SW 1271 (cell line): ENCODE data around the gene RFTN1.
"Not testable (repeated sequence)": the region's sequence is repeated elsewhere in the genome, so short reads cannot be mapped to it uniquely, and the experiment has no call there.

Experiments used
- DNase-seq, 2 experiments: peaks; one replicate each; lab custom pipeline; 2025; lab: John Stamatoyannopoulos, UW

RFTN1 gene

GRCh38 chr3:16506884-16507577, 6.5 kb downstream of the RFTN1 start:
- no peak for DNase-seq

- no peak for DNase-seq
Observed at GRCh38 chr3:16506451-16506850, 7.0 kb downstream of the RFTN1 start.

- no peak for DNase-seq
Observed at GRCh38 chr3:16504692-16505091, 8.8 kb downstream of the RFTN1 start.

GRCh38 chr3:16504242-16504641, 9.3 kb downstream of the RFTN1 start:
- no peak for DNase-seq

GRCh38 chr3:16503191-16503776, 10.2 kb downstream of the RFTN1 start:
- DNase-seq = no peak

- no peak for DNase-seq
Observed at GRCh38 chr3:16502347-16502908, 11.1 kb downstream of the RFTN1 start.

- no peak for DNase-seq
Observed at GRCh38 chr3:16501376-16501775, 12.1 kb downstream of the RFTN1 start.

GRCh38 chr3:16500911-16501310, 12.6 kb downstream of the RFTN1 start:
- no peak for DNase-seq

- DNase-seq = no peak
Observed at GRCh38 chr3:16500093-16500492, 13.4 kb downstream of the RFTN1 start.

GRCh38 chr3:16499351-16499750, 14.1 kb downstream of the RFTN1 start:
- no peak for DNase-seq

- no peak for DNase-seq
Observed at GRCh38 chr3:16498130-16498890, 15.2 kb downstream of the RFTN1 start.

GRCh38 chr3:16496408-16497222, 16.9 kb downstream of the RFTN1 start:
- DNase-seq = no peak

- DNase-seq = no peak
Observed at GRCh38 chr3:16496008-16496407, 17.5 kb downstream of the RFTN1 start.

GRCh38 chr3:16494814-16495431, 18.6 kb downstream of the RFTN1 start:
- DNase-seq = no peak

GRCh38 chr3:16494094-16494493, 19.4 kb downstream of the RFTN1 start:
- DNase-seq = no peak

- no peak for DNase-seq
Observed at GRCh38 chr3:16490062-16490619, 23.4 kb downstream of the RFTN1 start.

GRCh38 chr3:16489326-16490061, 24.0 kb downstream of the RFTN1 start:
- DNase-seq = not testable (repeated sequence)

- no peak for DNase-seq
Observed at GRCh38 chr3:16488637-16489036, 24.9 kb downstream of the RFTN1 start.

GRCh38 chr3:16487511-16488175, 25.9 kb downstream of the RFTN1 start:
- DNase-seq = no peak

GRCh38 chr3:16486951-16487480, 26.5 kb downstream of the RFTN1 start:
- DNase-seq = no peak
